GM12872 (cell line): ENCODE data around the gene AGAP1.

Experiments
- CTCF ChIP-seq: IDR thresholded peaks from 3 replicates; pipeline ENCODE4 v1.5.1; 2011; ENCODE audit warnings: low read depth, mild to moderate bottlenecking, low read length, moderate library complexity; ENCODE audit not compliant: insufficient read depth

Gene AGAP1

DNA sequence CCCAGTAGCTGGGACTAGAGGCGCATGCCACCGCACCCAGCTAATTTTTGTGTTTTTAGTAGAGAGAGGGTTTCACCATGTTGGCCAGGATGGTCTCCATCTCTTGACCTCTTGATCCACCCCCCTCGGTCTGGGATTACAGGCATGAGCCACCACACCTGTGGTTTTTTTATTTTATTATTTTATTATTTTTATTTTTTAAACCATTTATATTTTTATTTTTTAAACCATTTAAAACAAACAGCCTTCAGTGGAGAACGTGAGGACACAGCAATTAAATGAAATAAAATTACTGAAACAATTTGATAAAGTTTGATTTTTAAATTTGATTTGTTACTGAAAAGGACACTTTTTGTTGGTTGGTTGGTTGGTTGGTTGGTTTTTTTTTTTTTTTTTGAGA is 181.0 kb downstream of the AGAP1 start:
- TF ChIP-seq CTCF, result no peak

GRCh38 chr2:235675678-235676535 is 182.1 kb downstream of the AGAP1 start:
- TF ChIP-seq CTCF, result no peak

DNA sequence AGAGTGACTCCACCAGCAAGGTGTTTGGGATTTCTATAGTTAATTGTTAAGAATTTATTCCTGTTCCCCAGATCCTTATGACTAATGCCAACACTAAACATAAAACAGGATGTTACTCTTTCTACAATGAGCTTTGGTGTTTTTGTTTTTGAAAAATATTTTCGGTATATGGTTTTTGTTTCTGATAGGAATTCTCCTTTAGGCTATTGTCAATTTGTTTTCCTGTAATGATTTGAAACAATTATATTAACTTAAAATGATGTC is 182.6 kb downstream of the AGAP1 start:
- TF ChIP-seq CTCF, result no peak

DNA sequence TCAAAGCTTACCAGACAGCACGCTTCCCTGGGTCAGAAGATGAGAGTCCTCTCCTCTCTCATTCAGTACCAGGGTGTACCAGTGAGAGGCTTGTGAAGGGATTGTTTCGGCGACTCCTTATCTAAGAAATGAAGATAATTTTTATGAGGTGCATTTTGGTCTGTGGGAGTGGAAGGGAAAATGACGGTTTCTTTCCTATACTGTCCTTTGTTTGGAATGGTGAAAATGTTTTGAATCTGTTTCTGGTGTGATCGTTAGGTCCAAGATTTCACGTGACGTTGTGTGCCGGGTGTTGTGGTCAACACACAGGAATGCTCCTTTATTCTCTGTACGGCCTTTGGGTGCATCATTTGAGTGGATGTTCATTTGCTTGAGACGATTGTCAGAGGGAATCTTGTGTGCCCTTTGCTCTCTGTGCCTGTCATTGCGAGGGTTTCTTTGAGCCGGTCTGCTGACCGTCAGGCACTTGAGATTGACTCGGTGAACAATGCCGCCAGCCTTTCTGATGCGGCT is 183.5 kb downstream of the AGAP1 start:
- no peak for TF ChIP-seq CTCF

DNA sequence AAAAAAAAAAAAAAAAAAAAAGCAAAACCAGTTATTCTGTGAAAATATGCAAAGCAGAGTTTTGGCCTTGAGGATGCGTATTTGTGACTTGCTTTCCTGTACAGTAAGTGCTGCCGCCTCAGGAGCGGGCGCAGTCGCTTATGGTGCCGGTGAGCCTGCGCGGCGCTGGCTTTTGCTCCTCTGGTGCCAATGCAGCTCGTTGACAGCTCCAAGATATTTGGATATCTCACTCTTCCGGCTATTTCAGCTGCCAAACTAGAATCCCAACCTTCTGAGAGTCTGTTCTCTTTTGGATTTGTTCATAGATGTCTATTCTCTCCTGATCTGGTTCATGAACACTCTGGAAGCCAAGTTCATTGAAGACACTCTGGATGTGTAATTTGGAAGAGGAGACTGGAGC is 184.1 kb downstream of the AGAP1 start:
- TF ChIP-seq CTCF, result no peak

GRCh38 chr2:235678712-235679111 is 184.9 kb downstream of the AGAP1 start:
- TF ChIP-seq CTCF, result no peak

GRCh38 chr2:235679471-235679870 is 185.6 kb downstream of the AGAP1 start:
- no peak for TF ChIP-seq CTCF
